Vagina (tissue), 2 donors: ENCODE measurements around the gene ARVCF.

Source experiments
- CTCF ChIP-seq, 3 experiments: fragments of 450-650 bp in 2 of 3; fragments of 200-600 bp in 1 of 3; sonication (generic) in 1 of 3; IDR thresholded peaks; one replicate each; pipeline ENCODE4 v1.5.1; 2017 to 2019; ENCODE audit warnings: antibody characterized with exemption in 3 of 3, mild to moderate bottlenecking in 2 of 3, moderate library complexity in 2 of 3
- POLR2A ChIP-seq, 2 donors: fragments of 450-650 bp; IDR thresholded peaks; one replicate each; pipeline ENCODE4 v1.6.1; 2017; ENCODE audit warnings: antibody characterized with exemption in 2 of 2, mild to moderate bottlenecking in 2 of 2, moderate library complexity in 2 of 2
- POLR2AphosphoS5 ChIP-seq, 2 donors: sonication (generic); formaldehyde crosslinking; IDR thresholded peaks; one replicate each; pipeline ENCODE4 v1.9.0; 2017; ENCODE audit warnings: antibody characterized with exemption in 2 of 2, mild to moderate bottlenecking in 2 of 2, low read depth in 1 of 2; ENCODE audit not compliant: insufficient read depth in 1 of 2

GRCh38 chr22:19991645-19992451 lies 24.8 kb downstream of the ARVCF start:
- TF ChIP-seq CTCF (IDR thresholded peaks at IDR 0.05) = no peak
- TF ChIP-seq POLR2A (IDR thresholded peaks at IDR 0.05) = no peak
- TF ChIP-seq POLR2AphosphoS5 (IDR thresholded peaks at IDR 0.05; ENCODE audit: insufficient read depth in 1 of 2, low read depth in 1 of 2) = no peak
